ENCODE data around the gene RIOK3. TPM values are rescaled to one million over a fixed set of nuclear protein-coding genes. Genes with fewer than 3 reads are reported as not detected.

Gene RIOK3
- total RNA-seq, 1 experiment from 2014 or later: 41.4 TPM

- Histone ChIP-seq H3K4me2 (ENCODE audit: low read length) (no peak overlapping the region), H3K27ac (ENCODE audit: low read length) (no peak overlapping the region), H3K9me3 (ENCODE audit: low read length) (no peaks in the 10 kb centered on the region), H3K9me2 (replicated peaks; ENCODE audit: low read length) (no peaks in the 10 kb centered on the region), H3K27me3 (ENCODE audit: low read length) (no peaks in the 10 kb centered on the region), H3K9ac (ENCODE audit: low read length) (no peak overlapping the region), H3F3A (ENCODE audit: low read length, unreplicated experiment) (peaks cover 3% of the 10 kb centered on the region), H3K36me3 (ENCODE audit: low read depth, low read length) (peaks cover 61% of the 10 kb centered on the region), H2AFZ (ENCODE audit: low read length) (no peak overlapping the region), H3K4me1 (ENCODE audit: insufficient read depth, low read length) (no peaks in the 10 kb centered on the region), H3K79me2 (ENCODE audit: low read length) (no peaks in the 10 kb centered on the region), H4K20me1 (ENCODE audit: low read length) (no peaks in the 10 kb centered on the region), H3K4me3 (ENCODE audit: low read length) (no peak overlapping the region)
- no TSS peak for BruUV-seq (replicated peaks)
- intact Hi-C loops (cut with micrococcal nuclease): no loop called here
- TF ChIP-seq EZH2 (IDR thresholded peaks at IDR 0.05; ENCODE audit: low read length, unreplicated experiment) (no peak), CTCF (conservative IDR thresholded peaks at IDR 0.05; ENCODE audit: low read depth, low read length) (no peak), EZH2phosphoT487 (IDR thresholded peaks at IDR 0.05; ENCODE audit: borderline replicate concordance, low read length) (no peak)
- ATAC-seq (no peak), DNase-seq (no peak)
- ChIA-PET POLR2A (ENCODE audit: unreplicated experiment) (no interaction called here), CTCF (no interaction called here)
Observed at GRCh38 chr18:23479829-23480505, 26.9 kb downstream of the RIOK3 start.

- H3K9me3 ChIP-seq (ENCODE audit: low read length): no peaks in the 10 kb centered on the region
- peaks cover 28% of the 10 kb centered on the region for H3K36me3 ChIP-seq (ENCODE audit: low read depth, low read length)
- no peaks in the 10 kb centered on the region for H3K27me3 ChIP-seq (ENCODE audit: low read length)
- TF ChIP-seq EZH2 (IDR thresholded peaks at IDR 0.05; ENCODE audit: low read length, unreplicated experiment) (no peak), EZH2phosphoT487 (IDR thresholded peaks at IDR 0.05; ENCODE audit: borderline replicate concordance, low read length) (no peak), CTCF (conservative IDR thresholded peaks at IDR 0.05; ENCODE audit: low read depth, low read length) (no peak)
- ChIA-PET CTCF (no interaction called here), POLR2A (ENCODE audit: unreplicated experiment) (interaction anchor here (0.6 kb wide), 1 partner anchor 482 kb away, joined by 37 read pairs; no protein-coding TSS in a partner anchor)
- no peaks in the 10 kb centered on the region for H3K79me2 ChIP-seq (ENCODE audit: low read length)
- intact Hi-C loops (cut with micrococcal nuclease): no loop called here
- ATAC-seq (no peak), DNase-seq (no peak)
- H4K20me1 ChIP-seq (ENCODE audit: low read length): no peaks in the 10 kb centered on the region
- no peak overlapping the region for H2AFZ ChIP-seq (ENCODE audit: low read length)
- no peak overlapping the region for H3K27ac ChIP-seq (ENCODE audit: low read length)
- H3K4me1 ChIP-seq (ENCODE audit: insufficient read depth, low read length): peaks cover 19% of the 10 kb centered on the region
- no TSS peak for BruUV-seq (replicated peaks)
- H3K4me3 ChIP-seq (ENCODE audit: low read length): no peak overlapping the region
- peaks cover 12% of the 10 kb centered on the region for H3F3A ChIP-seq (ENCODE audit: low read length, unreplicated experiment)
- no peak overlapping the region for H3K9ac ChIP-seq (ENCODE audit: low read length)
- H3K4me2 ChIP-seq (ENCODE audit: low read length): no peak overlapping the region
- no peaks in the 10 kb centered on the region for H3K9me2 ChIP-seq (replicated peaks; ENCODE audit: low read length)
Observed at GRCh38 chr18:23484561-23485182, 31.6 kb downstream of the RIOK3 start.

GRCh38 chr18:23485386-23485785 lies 32.3 kb downstream of the RIOK3 start:
- Histone ChIP-seq H3K4me2 (ENCODE audit: low read length) (no peak overlapping the region), H3K79me2 (ENCODE audit: low read length) (no peaks in the 10 kb centered on the region), H3K4me1 (ENCODE audit: insufficient read depth, low read length) (peaks cover 19% of the 10 kb centered on the region), H3K4me3 (ENCODE audit: low read length) (no peak overlapping the region), H4K20me1 (ENCODE audit: low read length) (no peaks in the 10 kb centered on the region), H3K9me3 (ENCODE audit: low read length) (no peaks in the 10 kb centered on the region), H3K27ac (ENCODE audit: low read length) (no peak overlapping the region), H3K9me2 (replicated peaks; ENCODE audit: low read length) (no peaks in the 10 kb centered on the region), H3K36me3 (ENCODE audit: low read depth, low read length) (peaks cover 21% of the 10 kb centered on the region), H3F3A (ENCODE audit: low read length, unreplicated experiment) (peaks cover 12% of the 10 kb centered on the region), H3K9ac (ENCODE audit: low read length) (no peak overlapping the region), H3K27me3 (ENCODE audit: low read length) (no peaks in the 10 kb centered on the region), H2AFZ (ENCODE audit: low read length) (no peak overlapping the region)
- ChIA-PET POLR2A (ENCODE audit: unreplicated experiment) (interaction anchor here (0.6 kb wide), 1 partner anchor 483 kb away, joined by 37 read pairs; no protein-coding TSS in a partner anchor), CTCF (no interaction called here)
- no TSS peak for BruUV-seq (replicated peaks)
- ATAC-seq: no peak
- intact Hi-C loops (cut with micrococcal nuclease): no loop called here
- no peak for TF ChIP-seq EZH2 (IDR thresholded peaks at IDR 0.05; ENCODE audit: low read length, unreplicated experiment)
- TF ChIP-seq CTCF (conservative IDR thresholded peaks at IDR 0.05; ENCODE audit: low read depth, low read length): no peak
- TF ChIP-seq EZH2phosphoT487 (IDR thresholded peaks at IDR 0.05; ENCODE audit: borderline replicate concordance, low read length): no peak
- no peak for DNase-seq
